ENCODE data around the gene DRGX.

DRGX gene

DNA sequence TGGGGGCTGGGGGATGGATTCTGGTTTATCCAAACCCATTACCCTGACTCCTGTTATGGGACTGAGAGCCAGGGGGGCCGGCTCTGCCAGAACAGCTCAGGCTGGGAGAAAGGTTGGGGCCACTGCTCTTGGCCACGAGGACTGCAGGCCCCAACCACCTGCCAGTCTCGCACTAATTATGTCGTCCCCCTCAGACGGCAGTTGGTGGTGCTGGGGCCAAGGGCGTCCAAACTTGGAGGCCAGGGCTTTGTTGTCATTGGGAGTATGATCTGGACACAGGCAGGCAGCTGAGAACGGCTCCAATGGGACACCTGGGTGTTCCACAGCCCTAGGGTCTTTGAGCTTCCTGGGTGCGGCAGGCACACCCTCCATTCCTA is 34.7 kb downstream of the DRGX start:
- DNase-seq = no peak

GRCh38 chr10:49360271-49361177 is 35.4 kb downstream of the DRGX start:
- DNase-seq = no peak

DNA sequence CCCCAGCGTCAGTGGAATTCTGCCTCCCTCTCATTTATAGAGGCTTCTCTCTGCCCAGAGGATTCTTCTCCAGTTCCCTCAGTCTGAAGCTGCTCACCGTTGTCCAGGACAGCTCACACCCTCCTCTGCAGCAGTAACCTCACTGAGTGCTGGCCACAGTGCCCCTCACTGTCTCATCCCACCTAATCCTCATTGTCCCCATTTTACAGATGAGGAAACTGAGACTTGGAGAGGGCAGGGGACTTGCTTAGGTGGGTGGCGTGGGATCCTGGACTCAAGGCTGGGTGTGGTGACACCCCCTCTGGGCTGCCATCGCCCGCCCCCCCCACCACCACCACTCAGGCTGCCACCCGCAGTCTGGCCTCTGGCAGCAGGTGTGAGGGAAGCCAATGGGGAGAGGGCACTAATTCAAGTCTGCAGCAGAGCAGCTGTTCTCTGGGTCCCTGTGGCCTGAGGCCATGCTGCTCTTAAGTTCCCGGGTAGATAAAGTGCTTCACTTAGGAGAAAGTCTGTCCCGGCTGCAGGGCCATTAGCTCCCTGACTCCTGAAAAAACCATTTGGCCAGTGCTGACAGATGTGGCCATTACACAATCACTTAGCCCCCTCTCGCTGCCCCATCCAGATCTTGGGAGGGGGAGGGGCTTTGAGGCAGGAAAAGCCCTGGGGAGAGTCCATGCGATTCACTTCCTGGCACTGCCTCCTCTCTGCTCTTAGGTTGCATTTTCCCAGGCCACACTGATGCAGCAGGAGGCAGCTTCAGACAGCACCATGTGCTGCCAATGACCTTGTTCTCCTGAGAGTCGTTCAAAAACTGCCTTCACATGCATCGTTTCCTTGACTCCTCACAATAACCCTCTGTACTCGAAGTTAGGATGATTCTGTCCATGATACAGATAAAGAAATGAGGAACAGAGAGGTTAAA is 36.3 kb downstream of the DRGX start:
- no peak for DNase-seq

DNA sequence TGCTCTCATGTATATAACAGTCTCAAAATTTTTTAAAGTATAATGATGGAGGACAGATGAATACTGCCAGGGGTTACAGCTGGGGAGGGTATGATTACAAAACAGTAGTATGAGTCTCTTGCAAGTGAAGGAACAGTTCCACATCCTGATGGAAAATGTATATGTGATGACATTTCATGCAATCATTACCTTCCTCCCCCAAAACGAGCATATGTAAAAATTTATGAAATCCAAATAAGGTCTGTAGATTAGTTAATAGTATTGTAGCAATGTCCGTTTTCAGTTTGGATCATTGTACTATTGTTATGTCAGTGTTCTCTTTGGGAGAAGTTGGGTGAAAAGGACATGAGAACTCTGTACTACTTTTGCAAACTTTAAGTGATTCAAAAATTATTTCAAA is 38.0 kb downstream of the DRGX start:
- no peak for DNase-seq

DNA sequence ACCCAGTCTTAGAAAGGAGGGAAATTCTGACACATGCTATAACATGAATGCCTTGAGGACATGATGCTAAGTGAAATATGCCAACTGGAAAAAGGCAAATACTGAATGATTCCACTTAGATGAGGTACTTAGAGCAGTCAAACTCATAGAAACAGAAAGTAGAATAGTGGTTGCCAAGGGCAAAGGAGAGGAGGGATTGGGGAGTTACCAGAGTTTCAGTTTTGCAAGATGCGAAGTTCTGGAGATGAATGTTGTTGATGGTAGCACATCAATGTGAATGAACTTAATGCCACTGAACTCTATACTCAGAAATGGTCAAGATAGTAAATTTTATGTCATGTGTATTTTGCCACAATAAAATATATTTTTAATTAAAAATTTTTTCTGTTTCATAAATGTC is 38.9 kb downstream of the DRGX start:
- DNase-seq = no peak

DNA sequence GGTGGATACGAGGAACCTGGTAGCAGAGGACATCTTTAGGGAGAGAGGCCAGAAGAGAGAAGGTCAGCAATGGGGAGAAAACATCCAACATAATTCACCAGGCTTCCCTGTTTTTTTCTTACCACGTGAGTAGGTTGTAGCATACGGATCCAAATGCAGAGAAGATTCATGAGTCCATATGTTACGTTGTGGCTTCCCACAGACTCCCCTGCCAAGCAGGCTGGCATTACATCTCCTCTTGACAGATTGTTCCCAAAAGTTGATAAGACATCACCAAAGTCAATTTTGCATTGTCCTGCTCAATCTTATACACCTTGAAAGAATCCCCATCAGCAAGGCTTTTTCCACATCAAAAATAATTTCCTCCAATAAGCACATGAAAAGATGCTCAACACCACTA is 39.7 kb downstream of the DRGX start:
- no peak for DNase-seq

DNA sequence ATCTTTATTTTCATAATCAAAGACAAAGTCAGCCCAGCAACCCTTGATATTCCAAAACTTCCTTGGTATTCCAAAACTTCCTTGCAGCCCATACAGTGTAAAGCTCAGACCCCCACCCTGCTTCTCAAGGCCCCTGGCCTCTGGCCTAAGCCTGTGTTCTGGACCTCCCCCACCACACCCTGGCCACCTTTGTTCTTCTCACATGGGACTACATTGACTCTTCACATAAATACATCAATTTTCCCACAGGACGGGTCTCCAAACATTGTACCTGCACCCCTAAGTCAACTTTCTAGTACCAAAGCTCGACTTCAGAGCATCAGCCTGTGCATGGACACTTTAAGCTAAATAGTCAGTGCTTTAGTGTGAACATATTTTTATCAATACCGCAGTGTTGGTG is 40.7 kb downstream of the DRGX start:
- DNase-seq = no peak

- DNase-seq = no peak
These were observed 41.3 kb downstream of the DRGX start for GRCh38 chr10:49354593-49354992.

- DNase-seq = no peak
These were observed 41.9 kb downstream of the DRGX start for GRCh38 chr10:49353895-49354566.

GRCh38 chr10:49353026-49353894 is 42.6 kb downstream of the DRGX start:
- no peak for DNase-seq

DNA sequence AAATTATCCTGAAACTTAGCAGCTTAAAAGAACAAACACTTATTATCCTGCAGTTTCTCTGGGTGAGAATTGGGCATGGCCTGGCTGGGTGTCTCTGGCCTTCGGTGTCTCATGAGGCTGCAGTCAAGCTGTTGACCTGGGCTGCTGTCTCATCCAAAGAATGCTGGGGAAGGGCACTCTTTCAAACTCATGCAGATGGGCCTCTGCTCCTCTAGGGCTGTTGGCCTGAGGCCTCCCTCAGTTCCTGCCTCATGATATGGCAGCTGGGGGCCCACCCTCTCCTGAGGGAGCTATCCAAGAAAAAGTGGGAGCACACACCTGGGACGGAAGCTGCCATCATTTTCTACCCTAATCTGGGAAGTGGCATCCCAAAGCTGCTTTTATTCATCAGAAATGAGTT is 43.6 kb downstream of the DRGX start:
- no peak for DNase-seq

DNA sequence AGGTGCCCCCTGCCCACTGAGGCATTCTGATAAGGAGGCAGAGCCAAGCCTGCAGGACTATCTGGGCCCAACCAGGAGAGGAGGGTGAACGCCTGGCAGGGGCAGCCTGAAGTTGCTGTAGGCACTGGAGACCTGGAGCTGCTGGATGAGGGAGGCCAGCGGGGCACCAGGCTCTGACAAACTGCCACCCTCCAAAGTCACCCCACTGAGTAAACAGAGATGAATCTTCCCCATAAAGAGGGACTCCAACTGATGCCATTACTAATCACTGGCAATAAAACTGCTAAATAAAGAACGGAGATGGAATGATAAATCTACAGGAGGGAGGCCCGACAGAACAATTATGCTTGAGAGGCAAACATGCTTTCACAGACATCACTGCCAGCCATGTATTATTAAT is 44.2 kb downstream of the DRGX start:
- no peak for DNase-seq

- no peak for DNase-seq
These were observed 44.9 kb downstream of the DRGX start for GRCh38 chr10:49350846-49351532.

GRCh38 chr10:49350138-49350537 is 45.8 kb downstream of the DRGX start:
- no peak for DNase-seq

DNA sequence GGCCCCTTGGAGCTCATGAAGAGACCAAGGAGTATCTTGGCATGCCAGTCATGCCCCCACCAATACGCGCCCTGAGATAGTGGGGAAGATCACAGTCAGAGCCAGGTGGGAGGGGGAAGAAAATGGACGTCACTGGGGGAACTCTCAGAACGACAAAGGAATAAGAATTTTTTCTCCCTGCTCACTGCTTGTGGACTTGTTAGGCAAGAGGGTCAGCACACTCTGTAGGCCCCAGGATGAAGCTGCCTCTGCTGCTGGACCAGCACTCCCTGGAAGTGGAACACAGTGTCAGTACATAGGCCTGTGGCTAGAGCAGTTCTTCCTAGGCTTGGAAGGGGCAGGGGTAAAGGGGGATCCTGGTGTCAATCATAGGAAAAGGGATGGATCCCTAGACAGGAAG is 46.5 kb downstream of the DRGX start:
- DNase-seq = no peak

DNA sequence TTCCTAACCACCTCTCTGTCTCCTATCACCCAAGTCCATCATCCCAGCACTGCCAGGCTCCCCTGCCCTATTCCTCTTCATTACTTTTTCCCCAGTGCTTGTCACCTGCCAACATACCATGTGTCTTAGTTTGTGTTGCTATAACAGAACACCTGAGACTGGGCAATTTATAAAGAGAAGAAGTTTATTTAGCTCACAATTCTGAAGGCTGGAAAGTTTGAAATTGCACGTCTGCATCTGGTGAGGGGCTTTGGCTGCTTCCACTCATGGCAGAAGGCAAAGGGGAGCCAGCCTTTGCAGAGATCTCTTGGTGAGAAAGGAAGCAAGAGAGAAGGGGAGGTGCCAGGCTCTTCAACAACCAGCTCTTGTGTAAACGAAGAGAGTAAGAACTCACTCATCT is 47.3 kb downstream of the DRGX start:
- no peak for DNase-seq

- no peak for DNase-seq
These were observed 48.1 kb downstream of the DRGX start for GRCh38 chr10:49347827-49348226.

DNA sequence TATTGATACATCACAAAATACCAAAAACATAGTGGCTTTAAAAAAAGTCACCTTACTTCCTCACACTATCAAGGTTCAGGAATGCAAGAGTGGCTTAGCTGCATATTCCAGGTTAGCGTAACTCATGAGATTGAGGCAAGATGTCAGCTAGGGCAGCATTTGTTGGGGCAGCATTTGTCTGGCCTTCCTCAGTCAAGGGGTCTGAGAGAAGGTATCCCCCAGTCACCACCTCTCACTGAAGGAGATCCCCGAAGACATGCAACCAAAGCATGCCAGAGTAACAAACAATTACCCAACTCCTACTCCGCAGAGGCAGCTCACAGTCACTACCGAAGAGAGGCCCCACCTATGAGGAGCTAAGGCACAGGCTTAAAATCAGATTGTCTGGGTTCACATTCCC is 48.5 kb downstream of the DRGX start:
- DNase-seq = no peak

DNA sequence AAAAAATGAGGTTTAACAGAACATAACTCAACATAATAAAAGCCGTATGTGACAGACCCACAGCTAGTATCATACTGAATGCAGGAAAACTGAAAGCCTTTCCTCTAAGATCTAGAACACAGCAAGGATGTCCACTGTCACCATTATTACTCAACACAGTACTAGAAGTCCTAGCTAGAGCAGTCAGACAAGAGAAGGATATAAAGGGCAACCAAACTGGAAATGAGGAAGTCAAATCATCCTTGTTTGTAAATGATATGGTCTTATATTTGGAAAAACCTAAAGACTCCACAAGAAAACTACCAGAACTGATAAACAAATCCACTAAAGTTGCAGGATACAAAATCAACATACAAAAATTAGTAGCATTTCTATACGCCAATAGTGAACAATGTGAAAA is 51.0 kb downstream of the DRGX start:
- DNase-seq = no peak

DNA sequence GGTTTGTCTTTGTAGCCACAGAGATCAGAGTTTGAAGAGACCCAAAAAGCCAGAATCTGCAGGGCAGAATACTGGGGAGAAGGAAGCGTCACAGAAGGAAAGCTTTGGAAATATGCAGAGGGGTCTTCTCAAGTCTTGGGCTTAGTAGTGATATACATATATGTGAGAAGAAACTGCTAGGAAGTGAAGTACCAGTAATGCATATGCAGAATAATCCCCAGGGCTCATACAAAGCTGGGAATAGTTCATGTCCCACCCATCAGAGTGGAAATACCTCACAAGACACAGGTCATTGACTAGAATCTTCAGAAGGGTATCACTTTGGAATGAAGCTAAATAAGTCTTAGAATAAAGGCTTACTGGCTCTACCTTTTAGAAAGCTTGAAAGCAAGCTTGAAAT is 57.3 kb downstream of the DRGX start:
- no peak for DNase-seq

DNA sequence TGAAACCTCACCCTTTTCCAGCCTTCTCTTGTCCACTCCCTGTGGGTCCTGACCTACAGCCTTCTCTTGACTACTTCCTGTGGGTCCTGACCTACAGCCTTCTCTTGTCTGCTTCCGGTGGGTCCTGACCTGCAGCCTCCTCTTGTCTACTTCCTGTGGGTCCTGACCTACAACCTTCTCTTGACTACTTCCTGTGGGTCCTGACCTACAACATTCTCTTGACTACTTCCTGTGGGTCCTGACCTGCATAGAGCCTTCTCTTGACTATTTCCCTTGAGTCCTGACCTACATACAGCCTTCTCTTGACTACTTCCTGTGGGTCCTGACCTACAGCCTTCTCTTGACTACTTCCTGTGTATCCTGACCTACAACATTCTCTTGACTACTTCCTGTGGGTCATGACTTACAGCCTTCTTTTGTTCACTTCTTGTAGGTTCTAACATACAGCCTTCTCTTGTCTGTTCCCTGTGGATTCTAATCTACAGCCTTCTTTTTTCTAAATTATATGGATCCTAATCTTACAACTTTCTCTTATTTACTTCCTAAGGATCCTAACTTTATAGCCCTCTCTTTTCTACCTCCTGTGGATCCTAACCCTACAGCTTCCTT is 60.4 kb downstream of the DRGX start:
- no peak for DNase-seq

All from activated naive CD4-positive, alpha-beta T cell treated with anti-CD3 and anti-CD28 coated beads, Interleukin-2, amount 50 U/mL, for 16 hours (primary cell).